ENCODE data around the gene CPNE5. TPM values are rescaled to one million over a fixed set of nuclear protein-coding genes. Genes with fewer than 3 reads are reported as not detected.

Gene CPNE5
- total RNA-seq, 2 experiments from 2014 or later, result 0.19 to 0.28 TPM

- Histone ChIP-seq H3K27ac (ENCODE audit: low read depth in 1 of 2, low read length in 2 of 2) (no peak overlapping the region), H3K27me3 (ENCODE audit: control insufficient read depth in 1 of 2, insufficient read depth in 2 of 2, low read length in 2 of 2) (no peaks in the 10 kb centered on the region), H3K9me3 (ENCODE audit: control insufficient read depth in 1 of 2, insufficient read depth in 1 of 2, low read length in 2 of 2) (no peaks in the 10 kb centered on the region), H3K4me3 (ENCODE audit: low read length) (no peak overlapping the region), H3K4me1 (ENCODE audit: insufficient read depth, low read length) (peaks cover 32% of the 10 kb centered on the region), H3K36me3 (ENCODE audit: insufficient read depth, low read length) (no peaks in the 10 kb centered on the region)
- Mint-ChIP-seq H3K9me3 (no peaks in the 10 kb centered on the region), H3K4me3 (no peak overlapping the region), H3K4me1 (ENCODE audit: low read depth) (peaks cover 21% of the 10 kb centered on the region), H3K27me3 (no peaks in the 10 kb centered on the region), H3K27ac (no peak overlapping the region), H3K36me3 (ENCODE audit: low read depth) (no peaks in the 10 kb centered on the region)
- ATAC-seq (ENCODE audit: poor library complexity) (no peak), DNase-seq (no peak)
- TF ChIP-seq, protein P1, sequence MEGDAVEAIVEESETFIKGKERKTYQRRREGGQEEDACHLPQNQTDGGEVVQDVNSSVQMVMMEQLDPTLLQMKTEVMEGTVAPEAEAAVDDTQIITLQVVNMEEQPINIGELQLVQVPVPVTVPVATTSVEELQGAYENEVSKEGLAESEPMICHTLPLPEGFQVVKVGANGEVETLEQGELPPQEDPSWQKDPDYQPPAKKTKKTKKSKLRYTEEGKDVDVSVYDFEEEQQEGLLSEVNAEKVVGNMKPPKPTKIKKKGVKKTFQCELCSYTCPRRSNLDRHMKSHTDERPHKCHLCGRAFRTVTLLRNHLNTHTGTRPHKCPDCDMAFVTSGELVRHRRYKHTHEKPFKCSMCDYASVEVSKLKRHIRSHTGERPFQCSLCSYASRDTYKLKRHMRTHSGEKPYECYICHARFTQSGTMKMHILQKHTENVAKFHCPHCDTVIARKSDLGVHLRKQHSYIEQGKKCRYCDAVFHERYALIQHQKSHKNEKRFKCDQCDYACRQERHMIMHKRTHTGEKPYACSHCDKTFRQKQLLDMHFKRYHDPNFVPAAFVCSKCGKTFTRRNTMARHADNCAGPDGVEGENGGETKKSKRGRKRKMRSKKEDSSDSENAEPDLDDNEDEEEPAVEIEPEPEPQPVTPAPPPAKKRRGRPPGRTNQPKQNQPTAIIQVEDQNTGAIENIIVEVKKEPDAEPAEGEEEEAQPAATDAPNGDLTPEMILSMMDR (IDR thresholded peaks at IDR 0.05), result no peak
- CTCF ChIA-PET, result interaction anchor here (0.6 kb wide), 1 partner anchor 148 kb away, joined by 4 read pairs; no protein-coding TSS in a partner anchor
- POLR2A ChIA-PET, result no interaction called here
- intact Hi-C loops (cut with DNase I, micrococcal nuclease), result no loop called here
Measured at GRCh38 chr6:36731622-36732310, 107.5 kb downstream of the CPNE5 start.

DNA sequence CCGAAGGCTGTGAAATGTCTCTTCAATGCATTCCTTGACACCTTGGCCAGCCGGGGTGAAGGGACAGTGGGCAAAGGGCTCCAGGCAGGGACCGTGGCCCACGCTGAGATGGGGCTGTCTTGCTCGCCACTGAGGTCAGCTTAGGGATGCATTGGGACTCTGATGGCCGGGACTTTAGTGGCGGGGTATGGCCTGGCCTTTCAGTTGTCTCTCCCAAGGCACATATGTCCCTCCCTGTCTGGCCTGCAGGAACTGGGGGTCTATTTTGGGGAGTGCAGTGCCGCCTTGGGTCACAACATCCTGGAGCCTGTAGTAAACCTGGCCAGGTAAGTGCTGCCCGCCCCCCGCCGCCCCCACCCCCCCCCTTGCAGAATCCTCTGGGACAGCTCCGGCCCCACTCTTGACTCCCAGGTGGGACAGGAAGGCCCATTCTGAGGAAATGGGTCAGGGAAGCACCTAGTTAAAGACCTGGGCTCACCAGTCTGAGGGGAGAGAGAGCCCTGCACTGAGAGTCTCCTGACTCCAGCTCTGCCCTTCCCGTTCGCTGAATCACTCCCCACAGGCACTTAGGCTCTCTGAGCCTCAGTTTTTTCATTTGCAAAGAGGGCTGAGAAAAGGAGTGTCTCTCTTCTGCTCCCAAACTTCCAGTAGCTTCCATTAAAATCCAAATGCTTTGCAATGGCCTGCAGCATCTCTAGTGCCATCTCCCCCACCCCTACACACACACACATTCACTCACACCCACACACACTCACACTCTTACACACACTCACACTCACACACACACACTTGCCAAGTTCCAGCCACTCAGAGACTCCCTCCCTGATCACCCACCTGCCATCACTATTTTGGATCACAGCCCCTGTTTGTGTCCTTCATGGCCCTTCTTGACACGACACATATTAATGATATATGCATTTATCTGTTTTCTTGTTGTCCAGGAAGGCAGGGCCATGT is 108.5 kb downstream of the CPNE5 start:
- H3K27me3 Mint-ChIP-seq, result no peaks in the 10 kb centered on the region
- no peak overlapping the region for H3K27ac Mint-ChIP-seq
- Histone ChIP-seq H3K9me3 (ENCODE audit: control insufficient read depth in 1 of 2, insufficient read depth in 1 of 2, low read length in 2 of 2) (no peaks in the 10 kb centered on the region), H3K27me3 (ENCODE audit: control insufficient read depth in 1 of 2, insufficient read depth in 2 of 2, low read length in 2 of 2) (no peaks in the 10 kb centered on the region), H3K27ac (ENCODE audit: low read depth in 1 of 2, low read length in 2 of 2) (no peak overlapping the region), H3K36me3 (ENCODE audit: insufficient read depth, low read length) (no peaks in the 10 kb centered on the region), H3K4me1 (ENCODE audit: insufficient read depth, low read length) (peaks cover 31% of the 10 kb centered on the region), H3K4me3 (ENCODE audit: low read length) (no peak overlapping the region)
- intact Hi-C loops (cut with DNase I, micrococcal nuclease), result no loop called here
- DNase-seq (no peak), ATAC-seq (ENCODE audit: poor library complexity) (no peak)
- H3K4me1 Mint-ChIP-seq (ENCODE audit: low read depth), result peaks cover 21% of the 10 kb centered on the region
- no peaks in the 10 kb centered on the region for H3K9me3 Mint-ChIP-seq
- TF ChIP-seq, protein P1 (IDR thresholded peaks at IDR 0.05), result no peak
- no peaks in the 10 kb centered on the region for H3K36me3 Mint-ChIP-seq (ENCODE audit: low read depth)
- ChIA-PET POLR2A (no interaction called here), CTCF (interaction anchor here (0.6 kb wide), 1 partner anchor 157 kb away, joined by 3 read pairs; no protein-coding TSS in a partner anchor)
- no peak overlapping the region for H3K4me3 Mint-ChIP-seq

GRCh38 chr6:36729161-36729524 is 110.1 kb downstream of the CPNE5 start:
- CTCF ChIA-PET, result no interaction called here
- H3K4me3 Mint-ChIP-seq, result no peak overlapping the region
- H3K9me3 Mint-ChIP-seq, result no peaks in the 10 kb centered on the region
- Histone ChIP-seq H3K9me3 (ENCODE audit: control insufficient read depth in 1 of 2, insufficient read depth in 1 of 2, low read length in 2 of 2) (no peaks in the 10 kb centered on the region), H3K36me3 (ENCODE audit: insufficient read depth, low read length) (no peaks in the 10 kb centered on the region), H3K4me3 (ENCODE audit: low read length) (no peak overlapping the region), H3K27me3 (ENCODE audit: control insufficient read depth in 1 of 2, insufficient read depth in 2 of 2, low read length in 2 of 2) (no peaks in the 10 kb centered on the region), H3K27ac (ENCODE audit: low read depth in 1 of 2, low read length in 2 of 2) (no peak overlapping the region), H3K4me1 (ENCODE audit: insufficient read depth, low read length) (peaks cover 15% of the 10 kb centered on the region)
- H3K27ac Mint-ChIP-seq, result no peak overlapping the region
- H3K4me1 Mint-ChIP-seq (ENCODE audit: low read depth), result peaks cover 15% of the 10 kb centered on the region
- TF ChIP-seq, protein P1 (IDR thresholded peaks at IDR 0.05), result no peak
- no peaks in the 10 kb centered on the region for H3K36me3 Mint-ChIP-seq (ENCODE audit: low read depth)
- intact Hi-C loops (cut with DNase I, micrococcal nuclease), result no loop called here
- ATAC-seq (ENCODE audit: poor library complexity), result no peak
- DNase-seq, result no peak
- H3K27me3 Mint-ChIP-seq, result no peaks in the 10 kb centered on the region
- POLR2A ChIA-PET, result no interaction called here
